ENCODE results near the gene CNTN6. TPM values are rescaled to one million over a fixed set of nuclear protein-coding genes. Genes with fewer than 3 reads are reported as not detected.

CNTN6 gene
- total and polyA plus RNA-seq, 5 donors: 0.02 to 0.72 (median 0.14) TPM

DNA sequence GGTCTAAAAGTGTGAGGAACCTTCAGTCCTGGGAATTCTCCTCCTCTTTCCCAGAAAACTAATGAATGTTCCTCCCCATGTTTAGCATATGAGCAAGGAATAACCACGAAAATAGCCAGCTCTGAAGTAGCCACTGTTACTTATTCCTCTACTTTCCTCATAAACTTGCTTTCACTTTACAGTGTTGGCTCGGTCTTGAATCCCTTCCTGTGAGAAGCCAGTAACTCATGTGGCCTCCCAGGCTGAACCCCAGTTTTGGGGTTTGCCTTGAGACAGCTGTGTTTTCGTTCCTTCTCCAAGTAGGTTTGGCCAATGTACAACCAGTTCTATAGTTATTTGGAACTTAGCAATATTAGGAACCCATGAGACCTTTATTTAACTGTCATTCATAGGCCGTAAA is 195.0 kb downstream of the CNTN6 start:
- no peaks in the 10 kb centered on the region for H3K27me3 ChIP-seq (ENCODE audit: control insufficient read depth, insufficient read depth)
- intact Hi-C loops (cut with DNase I): no loop called here
- DNase-seq (no peak), ATAC-seq (no peak)
- H3K9me3 ChIP-seq (ENCODE audit: control insufficient read depth, low read length): no peaks in the 10 kb centered on the region
- H3K27ac ChIP-seq (ENCODE audit: low read length): no peak overlapping the region
- H3K4me3 ChIP-seq (ENCODE audit: low read length): no peak overlapping the region
- 85% methylated on average over 4 of the region's 4 CpGs for WGBS
- H3K4me1 ChIP-seq (ENCODE audit: control insufficient read depth, insufficient read depth, low read length): no peaks in the 10 kb centered on the region

- Histone ChIP-seq H3K27ac (ENCODE audit: low read length) (no peak overlapping the region), H3K27me3 (ENCODE audit: control insufficient read depth, insufficient read depth) (no peaks in the 10 kb centered on the region), H3K4me3 (ENCODE audit: low read length) (no peak overlapping the region), H3K4me1 (ENCODE audit: control insufficient read depth, insufficient read depth, low read length) (no peaks in the 10 kb centered on the region), H3K9me3 (ENCODE audit: control insufficient read depth, low read length) (no peaks in the 10 kb centered on the region)
- no peak for DNase-seq
- WGBS: 73% methylated on average over 4 of the region's 4 CpGs
- no peak for ATAC-seq
- intact Hi-C loops (cut with DNase I): no loop called here
Measured at GRCh38 chr3:1288805-1289494, 196.1 kb downstream of the CNTN6 start.

DNA sequence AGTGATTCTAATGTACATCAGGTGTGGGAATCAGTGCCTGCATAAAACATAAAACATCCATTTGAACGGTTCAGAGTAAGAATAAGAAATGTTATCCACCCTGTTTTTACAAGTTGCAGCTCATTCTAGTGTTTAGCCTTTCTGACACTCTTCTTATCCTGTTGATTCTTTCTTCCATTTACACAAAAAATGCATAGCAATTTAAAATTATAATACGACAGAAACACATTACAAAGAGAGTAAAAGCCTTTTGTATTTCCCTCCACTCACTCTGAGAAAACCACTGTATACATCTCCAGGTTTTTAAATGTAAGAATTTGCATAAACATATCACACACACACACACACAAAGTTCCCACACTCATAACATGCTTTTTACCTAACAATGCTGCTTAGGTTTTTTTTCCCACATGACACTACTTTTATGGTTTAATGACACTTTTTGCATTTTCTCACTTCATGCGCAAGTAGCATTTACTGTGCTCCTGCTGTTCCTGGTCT is 199.8 kb downstream of the CNTN6 start:
- Histone ChIP-seq H3K4me3 (ENCODE audit: low read length) (no peak overlapping the region), H3K4me1 (ENCODE audit: control insufficient read depth, insufficient read depth, low read length) (no peaks in the 10 kb centered on the region), H3K9me3 (ENCODE audit: control insufficient read depth, low read length) (no peaks in the 10 kb centered on the region), H3K27me3 (ENCODE audit: control insufficient read depth, insufficient read depth) (no peaks in the 10 kb centered on the region), H3K27ac (ENCODE audit: low read length) (no peak overlapping the region)
- 53% methylated on average over 3 of the region's 3 CpGs for WGBS
- no peak for ATAC-seq
- intact Hi-C loops (cut with DNase I): no loop called here
- DNase-seq: no peak

- intact Hi-C loops (cut with DNase I): no loop called here
- Histone ChIP-seq H3K4me1 (ENCODE audit: control insufficient read depth, insufficient read depth, low read length) (no peaks in the 10 kb centered on the region), H3K27ac (ENCODE audit: low read length) (no peak overlapping the region), H3K27me3 (ENCODE audit: control insufficient read depth, insufficient read depth) (no peaks in the 10 kb centered on the region), H3K4me3 (ENCODE audit: low read length) (no peak overlapping the region), H3K9me3 (ENCODE audit: control insufficient read depth, low read length) (no peaks in the 10 kb centered on the region)
- DNase-seq: no peak
- WGBS: 54% methylated on average over 5 of the region's 5 CpGs
- no peak for ATAC-seq
Measured at GRCh38 chr3:1294586-1294985, 201.8 kb downstream of the CNTN6 start.

DNA sequence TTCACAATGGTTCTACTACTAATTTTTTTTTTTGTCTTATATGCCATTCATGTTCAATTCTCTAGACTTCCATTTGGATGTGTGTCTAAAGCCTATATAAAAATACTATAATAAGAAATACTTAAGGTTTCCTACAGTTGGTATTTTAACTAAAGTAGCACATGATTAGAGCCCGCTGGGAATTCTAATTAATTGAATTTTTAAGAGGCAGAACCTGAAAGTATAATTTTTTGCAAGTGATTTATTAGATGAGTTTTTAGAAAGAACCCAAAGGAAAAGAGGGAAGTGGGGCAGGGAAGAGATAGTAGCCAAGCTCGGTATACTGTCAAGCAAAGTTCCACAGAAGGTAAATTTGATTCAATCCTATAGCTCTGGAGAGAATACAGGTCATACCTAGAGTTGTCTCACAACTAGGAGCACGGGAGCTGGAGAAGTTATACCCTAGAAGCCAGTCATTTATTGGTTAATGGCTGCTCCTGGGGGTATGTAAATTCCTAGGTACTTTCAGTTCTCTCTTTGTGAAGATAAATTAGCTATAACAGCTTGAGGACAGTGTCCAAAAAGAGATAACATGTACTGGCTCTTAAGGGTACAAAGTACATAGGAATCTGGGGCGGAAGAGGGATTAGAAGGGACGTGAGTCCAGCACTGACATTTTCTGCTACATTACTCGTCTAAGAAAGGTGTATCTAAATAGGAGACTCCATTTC is 225.6 kb downstream of the CNTN6 start:
- Histone ChIP-seq H3K9me3 (ENCODE audit: control insufficient read depth, low read length) (no peaks in the 10 kb centered on the region), H3K27ac (ENCODE audit: low read length) (no peak overlapping the region), H3K4me1 (ENCODE audit: control insufficient read depth, insufficient read depth, low read length) (no peaks in the 10 kb centered on the region), H3K4me3 (ENCODE audit: low read length) (no peak overlapping the region), H3K27me3 (ENCODE audit: control insufficient read depth, insufficient read depth) (no peaks in the 10 kb centered on the region)
- ATAC-seq: no peak
- DNase-seq: no peak
- WGBS: 66% methylated on average over 6 of the region's 6 CpGs
- intact Hi-C loops (cut with DNase I): no loop called here

DNA sequence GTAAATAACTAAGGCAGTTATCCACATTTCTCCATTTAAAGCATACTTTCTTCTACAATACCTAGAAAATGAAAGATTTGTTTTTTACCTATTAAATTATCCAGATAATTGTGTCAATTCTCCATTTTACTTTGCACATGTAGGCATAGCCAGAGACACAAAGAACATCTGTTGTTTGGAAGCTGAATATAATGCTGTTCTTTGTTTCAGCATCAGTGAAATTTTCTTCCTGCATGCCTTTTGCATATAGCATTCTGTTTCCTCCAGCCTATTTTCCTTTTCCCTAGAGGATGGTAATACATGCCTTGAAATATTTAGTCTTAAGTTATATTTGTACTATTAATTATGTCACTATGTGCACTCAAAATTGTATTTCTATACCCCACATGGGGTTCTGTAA is 233.7 kb downstream of the CNTN6 start:
- Histone ChIP-seq H3K4me3 (ENCODE audit: low read length) (no peak overlapping the region), H3K4me1 (ENCODE audit: control insufficient read depth, insufficient read depth, low read length) (no peaks in the 10 kb centered on the region), H3K27me3 (ENCODE audit: control insufficient read depth, insufficient read depth) (no peaks in the 10 kb centered on the region), H3K27ac (ENCODE audit: low read length) (no peak overlapping the region), H3K9me3 (ENCODE audit: control insufficient read depth, low read length) (no peaks in the 10 kb centered on the region)
- intact Hi-C loops (cut with DNase I): no loop called here
- no peak for ATAC-seq
- no peak for DNase-seq

- 81% methylated on average over 2 of the region's 2 CpGs for WGBS
- H3K9me3 ChIP-seq (ENCODE audit: control insufficient read depth, low read length): no peaks in the 10 kb centered on the region
- no peak overlapping the region for H3K4me3 ChIP-seq (ENCODE audit: low read length)
- no peak overlapping the region for H3K27ac ChIP-seq (ENCODE audit: low read length)
- ATAC-seq (no peak), DNase-seq (no peak)
- H3K27me3 ChIP-seq (ENCODE audit: control insufficient read depth, insufficient read depth): no peaks in the 10 kb centered on the region
- intact Hi-C loops (cut with DNase I): no loop called here
- H3K4me1 ChIP-seq (ENCODE audit: control insufficient read depth, insufficient read depth, low read length): no peaks in the 10 kb centered on the region
Measured at GRCh38 chr3:1330107-1330506, 237.3 kb downstream of the CNTN6 start.

- Histone ChIP-seq H3K27me3 (ENCODE audit: control insufficient read depth, insufficient read depth) (no peaks in the 10 kb centered on the region), H3K9me3 (ENCODE audit: control insufficient read depth, low read length) (no peaks in the 10 kb centered on the region), H3K4me1 (ENCODE audit: control insufficient read depth, insufficient read depth, low read length) (no peaks in the 10 kb centered on the region), H3K27ac (ENCODE audit: low read length) (no peak overlapping the region), H3K4me3 (ENCODE audit: low read length) (no peak overlapping the region)
- 81% methylated on average over 6 of the region's 6 CpGs for WGBS
- no peak for DNase-seq
- ATAC-seq: no peak
- intact Hi-C loops (cut with DNase I): no loop called here
Measured at GRCh38 chr3:1346386-1346785, 253.6 kb downstream of the CNTN6 start.

- H3K27ac ChIP-seq (ENCODE audit: low read length): no peak overlapping the region
- H3K4me1 ChIP-seq (ENCODE audit: control insufficient read depth, insufficient read depth, low read length): no peaks in the 10 kb centered on the region
- 88% methylated on average over 3 of the region's 3 CpGs for WGBS
- ATAC-seq (no peak), DNase-seq (no peak)
- no peaks in the 10 kb centered on the region for H3K9me3 ChIP-seq (ENCODE audit: control insufficient read depth, low read length)
- no peak overlapping the region for H3K4me3 ChIP-seq (ENCODE audit: low read length)
- intact Hi-C loops (cut with DNase I): no loop called here
- H3K27me3 ChIP-seq (ENCODE audit: control insufficient read depth, insufficient read depth): no peaks in the 10 kb centered on the region
Measured at GRCh38 chr3:1348547-1348946, 255.7 kb downstream of the CNTN6 start.

GRCh38 chr3:1350885-1351284 is 258.1 kb downstream of the CNTN6 start:
- H3K27ac ChIP-seq (ENCODE audit: low read length): no peak overlapping the region
- intact Hi-C loops (cut with DNase I): no loop called here
- WGBS: 62% methylated on average over 3 of the region's 3 CpGs
- no peak overlapping the region for H3K4me3 ChIP-seq (ENCODE audit: low read length)
- no peak for DNase-seq
- H3K9me3 ChIP-seq (ENCODE audit: control insufficient read depth, low read length): no peaks in the 10 kb centered on the region
- H3K27me3 ChIP-seq (ENCODE audit: control insufficient read depth, insufficient read depth): no peaks in the 10 kb centered on the region
- H3K4me1 ChIP-seq (ENCODE audit: control insufficient read depth, insufficient read depth, low read length): no peaks in the 10 kb centered on the region
- no peak for ATAC-seq

DNA sequence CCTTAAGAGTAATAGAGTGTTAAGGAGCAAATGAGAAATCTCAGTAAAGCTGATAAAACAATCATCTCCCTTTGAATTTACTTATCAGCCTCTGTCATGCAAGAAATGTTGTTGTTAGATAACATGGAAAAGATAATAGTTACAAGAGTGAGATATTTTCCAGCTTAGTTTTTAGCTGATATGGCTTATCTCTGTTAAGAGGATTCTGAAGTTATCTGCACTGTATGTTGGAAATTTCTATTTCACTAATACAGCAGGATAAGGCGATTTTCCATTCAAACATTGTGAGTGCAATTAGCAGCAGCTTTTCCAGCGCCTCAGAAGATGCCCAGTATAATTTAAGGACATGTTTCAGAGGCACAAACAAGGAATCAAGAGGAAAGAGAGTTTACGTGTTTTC is 262.9 kb downstream of the CNTN6 start:
- 36% methylated on average over 3 of the region's 3 CpGs for WGBS
- Histone ChIP-seq H3K9me3 (ENCODE audit: control insufficient read depth, low read length) (no peaks in the 10 kb centered on the region), H3K4me3 (ENCODE audit: low read length) (no peak overlapping the region), H3K27me3 (ENCODE audit: control insufficient read depth, insufficient read depth) (no peaks in the 10 kb centered on the region), H3K4me1 (ENCODE audit: control insufficient read depth, insufficient read depth, low read length) (no peaks in the 10 kb centered on the region), H3K27ac (ENCODE audit: low read length) (no peak overlapping the region)
- no peak for ATAC-seq
- no peak for DNase-seq
- intact Hi-C loops (cut with DNase I): no loop called here

Data from right cardiac atrium (tissue), 5 donors.